HepG2 (cell line): ENCODE data around the gene PPFIA3. TPM values are rescaled to one million over a fixed set of nuclear protein-coding genes. Genes with fewer than 3 reads are reported as not detected.
A peak's percentile ranks its signal among the peaks of the same experiment; 100 is the strongest.

ENCODE experiments used
- AHR ChIP-seq: IDR thresholded peaks from 2 replicates; pipeline ENCODE4 v1.6.1; 2018; ENCODE audit warnings: missing genetic modification reagents, missing compliant biosample characterization
- ARNTL ChIP-seq: sonication (generic); formaldehyde crosslinking; IDR thresholded peaks from 2 replicates; pipeline ENCODE4 v1.4.0; 2020; ENCODE audit warnings: mild to moderate bottlenecking, missing genetic modification reagents
- PTBP1 ChIP-seq: fragments of 200-400 bp; formaldehyde crosslinking; IDR thresholded peaks from 2 replicates; pipeline ENCODE4 v1.6.1; 2018; ENCODE audit warnings: low read length, low read depth; ENCODE audit not compliant: poor library complexity, severe bottlenecking
- REST ChIP-seq, 2 experiments: IDR thresholded peaks; 2 replicates each; pipeline ENCODE4 v1.6.1; 2011 to 2012; ENCODE audit warnings: low read length in 2 of 2, borderline replicate concordance in 1 of 2, low read depth in 1 of 2, mild to moderate bottlenecking in 1 of 2, moderate library complexity in 1 of 2
- RFX3 ChIP-seq: IDR thresholded peaks from 2 replicates; pipeline ENCODE4 v1.6.1; 2016; ENCODE audit warnings: missing biosample characterization, missing genetic modification reagents
- SMYD3 ChIP-seq: sonication (generic); formaldehyde crosslinking; IDR thresholded peaks from 2 replicates; pipeline ENCODE4 v1.8.1; 2023; ENCODE audit warnings: mild to moderate bottlenecking, missing genetic modification reagents
- ZNF326 ChIP-seq: sonication (generic); formaldehyde crosslinking; IDR thresholded peaks from 2 replicates; pipeline ENCODE4 v1.4.0; 2020; ENCODE audit warnings: missing genetic modification reagents, borderline replicate concordance
- ZNF740 ChIP-seq: sonication (generic); formaldehyde crosslinking; IDR thresholded peaks from 2 replicates; pipeline ENCODE4 v1.4.0; 2020; ENCODE audit warnings: missing genetic modification reagents
- ZNF83 ChIP-seq: sonication (generic); formaldehyde crosslinking; IDR thresholded peaks from 2 replicates; pipeline ENCODE4 v1.4.0; 2020; ENCODE audit warnings: missing genetic modification reagents, mild to moderate bottlenecking, borderline replicate concordance
- ZSCAN21 ChIP-seq: sonication (generic); formaldehyde crosslinking; IDR thresholded peaks from 2 replicates; pipeline ENCODE4 v1.8.0; 2022; ENCODE audit warnings: mild to moderate bottlenecking, missing genetic modification reagents, moderate library complexity, borderline replicate concordance
- polyA plus RNA-seq, 8 experiments: library from polyadenylated mRNA; depleted of rRNA in 3 of 8; stranded (reverse) in 7 of 8; unstranded in 1 of 8; fragments of >200 nt; fragmentation: Illumina TruSeq in 4 of 8; extraction: Trizol in 4 of 8; gene quantifications; 2 replicates each; pipeline versions ENCODE4 v1.2.1 to v1.2.3, GENCODE V29; 2011 to 2016; ENCODE audit warnings: low read depth in 4 of 8, missing spikeins in 1 of 8, mixed read lengths in 1 of 8; ENCODE audit not compliant: insufficient read depth in 1 of 8
- total RNA-seq, 5 experiments: library from RNA; depleted of rRNA; stranded (reverse); fragments of >200 nt; fragmentation: Illumina TruSeq; extraction: Trizol; gene quantifications; 2 replicates each; pipeline ENCODE4 v1.2.3, GENCODE V29; 2016; ENCODE audit warnings: low read depth in 1 of 5
- TF ChIP-seq, protein P1 (sequence below): sonication (generic); formaldehyde crosslinking; IDR thresholded peaks from 2 replicates; pipeline ENCODE4 v1.8.1; 2022; ENCODE audit warnings: mild to moderate bottlenecking, missing genetic modification reagents
- TF ChIP-seq, protein P2 (sequence below), 2 experiments: sonication (generic) in 1 of 2; formaldehyde crosslinking in 1 of 2; IDR thresholded peaks; 2 replicates each; pipeline versions ENCODE4 v1.4.0 to v1.6.1; 2018 to 2020; ENCODE audit warnings: missing genetic modification reagents in 2 of 2, borderline replicate concordance in 1 of 2, low read depth in 1 of 2, mild to moderate bottlenecking in 1 of 2, missing biosample characterization in 1 of 2
- TF ChIP-seq, protein P3 (sequence below): sonication (generic); formaldehyde crosslinking; IDR thresholded peaks from 2 replicates; pipeline ENCODE4 v1.9.0; 2021; ENCODE audit warnings: mild to moderate bottlenecking, missing genetic modification reagents

The PPFIA3 gene
- total and polyA plus RNA-seq, 2 of the 13 experiments (the other 11 are each of a cell fraction or from before 2014, with no cell fraction given) = 6.7 to 8.6 TPM

GRCh38 chr19:49085020-49085867, 34.1 kb upstream of the PPFIA3 start, which contains the start of gene SNRNP70 (continued):
- peak in 1 of 2 experiments; percentile 74; a peak in 1 of 4 replicates for TF ChIP-seq REST (IDR thresholded peaks at IDR 0.05; ENCODE audit: borderline replicate concordance in 1 of 2, low read depth in 1 of 2, low read length in 2 of 2)
- TF ChIP-seq ZNF83 (CRISPR knock-in tag) = no peak
- TF ChIP-seq RFX3 (CRISPR knock-in tag) = no peak
- TF ChIP-seq ZNF740 (CRISPR knock-in tag) = no peak; the same call in 1 of the 2 replicates
- TF ChIP-seq, protein P1, sequence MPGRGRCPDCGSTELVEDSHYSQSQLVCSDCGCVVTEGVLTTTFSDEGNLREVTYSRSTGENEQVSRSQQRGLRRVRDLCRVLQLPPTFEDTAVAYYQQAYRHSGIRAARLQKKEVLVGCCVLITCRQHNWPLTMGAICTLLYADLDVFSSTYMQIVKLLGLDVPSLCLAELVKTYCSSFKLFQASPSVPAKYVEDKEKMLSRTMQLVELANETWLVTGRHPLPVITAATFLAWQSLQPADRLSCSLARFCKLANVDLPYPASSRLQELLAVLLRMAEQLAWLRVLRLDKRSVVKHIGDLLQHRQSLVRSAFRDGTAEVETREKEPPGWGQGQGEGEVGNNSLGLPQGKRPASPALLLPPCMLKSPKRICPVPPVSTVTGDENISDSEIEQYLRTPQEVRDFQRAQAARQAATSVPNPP = 0 out of 2 replicates have a peak, but pooled peaks have one; percentile 47
- no peak for TF ChIP-seq ZNF326 (CRISPR knock-in tag)
- TF ChIP-seq, protein P2, sequence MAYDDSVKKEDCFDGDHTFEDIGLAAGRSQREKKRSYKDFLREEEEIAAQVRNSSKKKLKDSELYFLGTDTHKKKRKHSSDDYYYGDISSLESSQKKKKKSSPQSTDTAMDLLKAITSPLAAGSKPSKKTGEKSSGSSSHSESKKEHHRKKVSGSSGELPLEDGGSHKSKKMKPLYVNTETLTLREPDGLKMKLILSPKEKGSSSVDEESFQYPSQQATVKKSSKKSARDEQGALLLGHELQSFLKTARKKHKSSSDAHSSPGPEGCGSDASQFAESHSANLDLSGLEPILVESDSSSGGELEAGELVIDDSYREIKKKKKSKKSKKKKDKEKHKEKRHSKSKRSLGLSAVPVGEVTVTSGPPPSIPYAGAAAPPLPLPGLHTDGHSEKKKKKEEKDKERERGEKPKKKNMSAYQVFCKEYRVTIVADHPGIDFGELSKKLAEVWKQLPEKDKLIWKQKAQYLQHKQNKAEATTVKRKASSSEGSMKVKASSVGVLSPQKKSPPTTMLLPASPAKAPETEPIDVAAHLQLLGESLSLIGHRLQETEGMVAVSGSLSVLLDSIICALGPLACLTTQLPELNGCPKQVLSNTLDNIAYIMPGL (CRISPR knock-in tag; IDR thresholded peaks at IDR 0.05; ENCODE audit: borderline replicate concordance in 1 of 2, low read depth in 1 of 2) = peak; percentile 90 to 91
- TF ChIP-seq AHR = peak; percentile 67
- no peak for TF ChIP-seq SMYD3 (CRISPR knock-in tag)
- TF ChIP-seq PTBP1 = no peak
- TF ChIP-seq, protein P3, sequence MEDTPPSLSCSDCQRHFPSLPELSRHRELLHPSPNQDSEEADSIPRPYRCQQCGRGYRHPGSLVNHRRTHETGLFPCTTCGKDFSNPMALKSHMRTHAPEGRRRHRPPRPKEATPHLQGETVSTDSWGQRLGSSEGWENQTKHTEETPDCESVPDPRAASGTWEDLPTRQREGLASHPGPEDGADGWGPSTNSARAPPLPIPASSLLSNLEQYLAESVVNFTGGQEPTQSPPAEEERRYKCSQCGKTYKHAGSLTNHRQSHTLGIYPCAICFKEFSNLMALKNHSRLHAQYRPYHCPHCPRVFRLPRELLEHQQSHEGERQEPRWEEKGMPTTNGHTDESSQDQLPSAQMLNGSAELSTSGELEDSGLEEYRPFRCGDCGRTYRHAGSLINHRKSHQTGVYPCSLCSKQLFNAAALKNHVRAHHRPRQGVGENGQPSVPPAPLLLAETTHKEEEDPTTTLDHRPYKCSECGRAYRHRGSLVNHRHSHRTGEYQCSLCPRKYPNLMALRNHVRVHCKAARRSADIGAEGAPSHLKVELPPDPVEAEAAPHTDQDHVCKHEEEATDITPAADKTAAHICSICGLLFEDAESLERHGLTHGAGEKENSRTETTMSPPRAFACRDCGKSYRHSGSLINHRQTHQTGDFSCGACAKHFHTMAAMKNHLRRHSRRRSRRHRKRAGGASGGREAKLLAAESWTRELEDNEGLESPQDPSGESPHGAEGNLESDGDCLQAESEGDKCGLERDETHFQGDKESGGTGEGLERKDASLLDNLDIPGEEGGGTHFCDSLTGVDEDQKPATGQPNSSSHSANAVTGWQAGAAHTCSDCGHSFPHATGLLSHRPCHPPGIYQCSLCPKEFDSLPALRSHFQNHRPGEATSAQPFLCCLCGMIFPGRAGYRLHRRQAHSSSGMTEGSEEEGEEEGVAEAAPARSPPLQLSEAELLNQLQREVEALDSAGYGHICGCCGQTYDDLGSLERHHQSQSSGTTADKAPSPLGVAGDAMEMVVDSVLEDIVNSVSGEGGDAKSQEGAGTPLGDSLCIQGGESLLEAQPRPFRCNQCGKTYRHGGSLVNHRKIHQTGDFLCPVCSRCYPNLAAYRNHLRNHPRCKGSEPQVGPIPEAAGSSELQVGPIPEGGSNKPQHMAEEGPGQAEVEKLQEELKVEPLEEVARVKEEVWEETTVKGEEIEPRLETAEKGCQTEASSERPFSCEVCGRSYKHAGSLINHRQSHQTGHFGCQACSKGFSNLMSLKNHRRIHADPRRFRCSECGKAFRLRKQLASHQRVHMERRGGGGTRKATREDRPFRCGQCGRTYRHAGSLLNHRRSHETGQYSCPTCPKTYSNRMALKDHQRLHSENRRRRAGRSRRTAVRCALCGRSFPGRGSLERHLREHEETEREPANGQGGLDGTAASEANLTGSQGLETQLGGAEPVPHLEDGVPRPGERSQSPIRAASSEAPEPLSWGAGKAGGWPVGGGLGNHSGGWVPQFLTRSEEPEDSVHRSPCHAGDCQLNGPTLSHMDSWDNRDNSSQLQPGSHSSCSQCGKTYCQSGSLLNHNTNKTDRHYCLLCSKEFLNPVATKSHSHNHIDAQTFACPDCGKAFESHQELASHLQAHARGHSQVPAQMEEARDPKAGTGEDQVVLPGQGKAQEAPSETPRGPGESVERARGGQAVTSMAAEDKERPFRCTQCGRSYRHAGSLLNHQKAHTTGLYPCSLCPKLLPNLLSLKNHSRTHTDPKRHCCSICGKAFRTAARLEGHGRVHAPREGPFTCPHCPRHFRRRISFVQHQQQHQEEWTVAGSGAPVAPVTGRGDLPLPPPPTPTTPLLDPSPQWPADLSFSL (CRISPR knock-in tag) = no peak
- TF ChIP-seq ZSCAN21 = peak; percentile 63; the same call in 1 of the 2 replicates
- 0 out of 2 replicates have a peak, but pooled peaks have one; percentile 44 for TF ChIP-seq ARNTL (CRISPR knock-in tag)
